ENCODE measurements around the gene LRRC25.

DNA sequence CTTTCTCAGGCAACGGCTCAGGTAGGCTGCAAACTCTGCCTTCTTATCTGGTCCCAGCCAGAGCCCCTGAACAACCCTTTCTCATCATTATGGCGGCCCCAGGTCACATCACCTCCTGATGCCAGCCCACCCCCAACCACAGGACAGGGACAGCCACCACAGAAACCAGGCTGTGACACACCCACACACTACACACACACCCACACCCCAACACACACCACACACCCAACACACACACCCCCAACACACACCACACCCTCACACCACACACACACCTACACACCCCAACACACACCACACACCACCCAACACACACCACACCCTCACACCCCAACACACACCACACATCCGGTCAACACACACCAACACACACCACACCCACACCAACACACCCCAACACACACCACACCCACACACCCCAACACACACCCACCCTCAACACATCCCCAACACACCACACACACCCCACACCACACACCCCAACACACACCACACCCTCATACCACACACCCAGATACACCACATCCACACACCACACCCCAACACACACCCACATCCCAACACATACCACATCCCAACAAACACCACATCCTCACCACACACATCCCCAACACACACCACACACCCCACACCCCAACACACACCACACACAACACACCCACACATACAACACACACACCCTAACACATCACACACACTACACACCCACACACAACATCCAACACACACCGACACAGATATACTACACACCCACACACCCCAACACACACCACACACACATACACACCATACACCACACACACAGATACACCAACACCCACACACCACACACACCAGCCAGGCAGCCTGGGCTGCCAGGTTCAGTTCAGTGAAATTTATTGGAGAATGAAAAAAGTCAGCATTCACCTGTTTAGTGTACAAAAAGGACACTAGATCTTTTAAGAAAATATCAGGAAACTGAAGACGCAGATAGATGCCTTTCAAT is 44.7 kb upstream of the LRRC25 start:
- TF ChIP-seq YY1 (IDR thresholded peaks at IDR 0.05; ENCODE audit: extremely low read depth, insufficient replicate concordance, low read depth, low read length), result no peak
- TF ChIP-seq, protein P1, sequence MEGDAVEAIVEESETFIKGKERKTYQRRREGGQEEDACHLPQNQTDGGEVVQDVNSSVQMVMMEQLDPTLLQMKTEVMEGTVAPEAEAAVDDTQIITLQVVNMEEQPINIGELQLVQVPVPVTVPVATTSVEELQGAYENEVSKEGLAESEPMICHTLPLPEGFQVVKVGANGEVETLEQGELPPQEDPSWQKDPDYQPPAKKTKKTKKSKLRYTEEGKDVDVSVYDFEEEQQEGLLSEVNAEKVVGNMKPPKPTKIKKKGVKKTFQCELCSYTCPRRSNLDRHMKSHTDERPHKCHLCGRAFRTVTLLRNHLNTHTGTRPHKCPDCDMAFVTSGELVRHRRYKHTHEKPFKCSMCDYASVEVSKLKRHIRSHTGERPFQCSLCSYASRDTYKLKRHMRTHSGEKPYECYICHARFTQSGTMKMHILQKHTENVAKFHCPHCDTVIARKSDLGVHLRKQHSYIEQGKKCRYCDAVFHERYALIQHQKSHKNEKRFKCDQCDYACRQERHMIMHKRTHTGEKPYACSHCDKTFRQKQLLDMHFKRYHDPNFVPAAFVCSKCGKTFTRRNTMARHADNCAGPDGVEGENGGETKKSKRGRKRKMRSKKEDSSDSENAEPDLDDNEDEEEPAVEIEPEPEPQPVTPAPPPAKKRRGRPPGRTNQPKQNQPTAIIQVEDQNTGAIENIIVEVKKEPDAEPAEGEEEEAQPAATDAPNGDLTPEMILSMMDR (IDR thresholded peaks at IDR 0.05 in 2 of 3, conservative IDR thresholded peaks at IDR 0.05 in 1 of 3; ENCODE audit: borderline replicate concordance in 1 of 3, insufficient read depth in 1 of 3, low read depth in 2 of 3, low read length in 2 of 3), result no peak
- TF ChIP-seq, protein P2, sequence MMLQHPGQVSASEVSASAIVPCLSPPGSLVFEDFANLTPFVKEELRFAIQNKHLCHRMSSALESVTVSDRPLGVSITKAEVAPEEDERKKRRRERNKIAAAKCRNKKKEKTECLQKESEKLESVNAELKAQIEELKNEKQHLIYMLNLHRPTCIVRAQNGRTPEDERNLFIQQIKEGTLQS (IDR thresholded peaks at IDR 0.05), result no peak
- TF ChIP-seq POLR2A (IDR thresholded peaks at IDR 0.05; ENCODE audit: borderline replicate concordance, extremely low read depth, insufficient read depth, insufficient read length), result no peak
- no peak for TF ChIP-seq EZH2 (IDR thresholded peaks at IDR 0.05)
- TF ChIP-seq REST (IDR thresholded peaks at IDR 0.05; ENCODE audit: low read depth), result no peak
- TF ChIP-seq, protein P3, sequence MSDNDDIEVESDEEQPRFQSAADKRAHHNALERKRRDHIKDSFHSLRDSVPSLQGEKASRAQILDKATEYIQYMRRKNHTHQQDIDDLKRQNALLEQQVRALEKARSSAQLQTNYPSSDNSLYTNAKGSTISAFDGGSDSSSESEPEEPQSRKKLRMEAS (IDR thresholded peaks at IDR 0.05), result no peak
- no peak for TF ChIP-seq POLR2AphosphoS5 (IDR thresholded peaks at IDR 0.05; ENCODE audit: low read depth, low read length)
- no peak for TF ChIP-seq ZNF274 (IDR thresholded peaks at IDR 0.05; ENCODE audit: low read depth, low read length)
- no peak for TF ChIP-seq SP1 (IDR thresholded peaks at IDR 0.05; ENCODE audit: low read depth)
- TF ChIP-seq RAD21 (IDR thresholded peaks at IDR 0.05; ENCODE audit: low read depth), result no peak
- no peak for TF ChIP-seq FOSL1 (IDR thresholded peaks at IDR 0.05; ENCODE audit: low read depth)
- no peak for TF ChIP-seq JUND (IDR thresholded peaks at IDR 0.05)
- no peak for TF ChIP-seq EZH2phosphoT487 (IDR thresholded peaks at IDR 0.05; ENCODE audit: borderline replicate concordance)
